Memory B cell (primary cell): ENCODE data around the gene DPCD.
A peak's percentile ranks its signal among the peaks of the same experiment; 100 is the strongest.
"Not testable (repeated sequence)": the region's sequence is repeated elsewhere in the genome, so short reads cannot be mapped to it uniquely, and the experiment has no call there.

Source experiments
- ATAC-seq: fragments of 150-1000 bp; cut with Tn5 transposase; 2 replicates; pipeline ENCODE4 v1.10.0; 2021; ENCODE audit warnings: low read depth, mild to moderate bottlenecking, moderate library complexity
- DNase-seq, 2 donors: peaks; one replicate each; pipeline ENCODE4 v3.0.0; 2022; ENCODE audit warnings: low spot score in 2 of 2
- H3K27ac Mint-ChIP-seq: one replicate; pipeline ENCODE4 v1.8.0; 2022; ENCODE audit warnings: mild to moderate bottlenecking, moderate library complexity, mixed read lengths
- H3K27me3 Mint-ChIP-seq: one replicate; pipeline ENCODE4 v1.8.0; 2022; ENCODE audit warnings: mixed read lengths
- H3K36me3 Mint-ChIP-seq: one replicate; pipeline ENCODE4 v1.8.0; 2022; ENCODE audit warnings: mild to moderate bottlenecking, mixed read lengths
- H3K4me1 Mint-ChIP-seq: one replicate; pipeline ENCODE4 v1.8.0; 2022; ENCODE audit warnings: mixed read lengths
- H3K4me3 Mint-ChIP-seq: one replicate; pipeline ENCODE4 v1.8.0; 2022; ENCODE audit warnings: mild to moderate bottlenecking, moderate library complexity, mixed read lengths
- H3K9me3 Mint-ChIP-seq: one replicate; pipeline ENCODE4 v1.8.0; 2022; ENCODE audit warnings: mixed read lengths

DPCD gene

DNA sequence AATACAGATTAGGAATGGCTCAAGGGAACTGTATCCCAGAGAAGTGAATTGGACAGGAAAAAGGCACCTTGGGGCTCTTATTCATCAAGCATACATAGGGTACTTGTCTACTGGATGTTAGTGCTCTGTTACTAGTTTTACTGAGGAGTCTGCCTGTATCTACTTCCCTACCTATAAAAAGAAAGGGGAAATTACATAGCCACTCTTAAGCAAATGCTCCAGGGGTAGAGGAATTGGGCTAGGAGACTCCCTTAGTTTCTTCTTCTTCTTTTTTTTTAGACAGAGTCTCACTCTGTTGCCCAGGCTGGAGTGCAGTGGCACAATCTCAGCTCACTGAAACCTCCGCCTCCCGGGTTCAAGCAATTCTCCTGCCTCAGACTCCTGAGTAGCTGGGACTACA is 5.2 kb downstream of the DPCD start:
- H3K4me3 Mint-ChIP-seq, H3K4me1 Mint-ChIP-seq, ATAC-seq, H3K9me3 Mint-ChIP-seq, H3K27ac Mint-ChIP-seq, H3K36me3 Mint-ChIP-seq, H3K27me3 Mint-ChIP-seq, DNase-seq: not testable (repeated sequence)

- Mint-ChIP-seq H3K36me3 (peaks cover 3% of the 10 kb centered on the region), H3K4me1 (peaks cover 2% of the 10 kb centered on the region), H3K27me3 (no peaks in the 10 kb centered on the region)
These were observed 7.7 kb downstream of the DPCD start for GRCh38 chr10:101595591-101596433.

DNA sequence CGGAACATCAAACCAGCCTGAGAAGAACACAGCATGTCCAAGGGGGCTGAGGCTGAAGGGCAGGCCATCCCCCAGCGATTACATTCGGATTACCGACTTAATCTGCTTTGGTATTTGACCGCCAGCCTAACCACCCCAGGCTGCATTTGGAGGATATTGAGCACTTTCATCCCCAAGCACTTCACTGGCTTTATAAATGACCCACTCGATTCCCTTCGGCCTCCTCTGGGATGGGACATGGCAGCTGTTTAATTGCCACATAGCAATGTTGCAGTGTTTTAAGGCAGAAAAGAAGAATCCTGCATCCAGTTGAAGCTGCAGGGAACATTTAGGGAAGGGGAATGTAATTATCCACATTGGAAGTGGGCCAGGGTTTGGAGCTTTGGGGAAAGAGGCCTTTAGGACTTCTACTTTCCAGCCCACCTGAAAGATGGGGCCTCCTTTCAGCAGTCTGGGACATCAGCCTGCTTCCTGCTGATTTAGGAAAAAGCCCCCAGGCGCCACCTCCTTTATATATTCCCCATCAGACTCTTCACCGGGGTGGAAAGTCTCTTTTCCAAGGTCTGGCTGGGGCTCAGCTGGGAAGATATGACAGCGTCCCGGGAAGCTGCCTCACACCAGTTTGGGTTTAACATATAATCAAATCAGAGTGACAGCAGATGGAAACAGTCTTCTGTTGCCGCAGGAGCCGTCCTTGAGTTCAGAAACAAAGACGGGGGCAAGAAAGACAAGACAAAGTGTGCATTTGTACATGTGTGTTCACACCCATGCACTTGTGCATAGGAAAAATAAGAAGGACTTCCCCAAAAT is 9.2 kb downstream of the DPCD start:
- no peak for DNase-seq
- H3K27ac Mint-ChIP-seq = no peak overlapping the region
- no peaks in the 10 kb centered on the region for H3K9me3 Mint-ChIP-seq
- no peak overlapping the region for H3K4me3 Mint-ChIP-seq
- ATAC-seq = no peak
- peaks cover 3% of the 10 kb centered on the region for H3K36me3 Mint-ChIP-seq
- no peaks in the 10 kb centered on the region for H3K27me3 Mint-ChIP-seq
- H3K4me1 Mint-ChIP-seq = peaks cover 2% of the 10 kb centered on the region

More at GRCh38 chr10:101595591-101596433, 7.7 kb downstream of the DPCD start:
- no peak for DNase-seq
- H3K4me3 Mint-ChIP-seq = no peak overlapping the region
- no peak for ATAC-seq
- H3K9me3 Mint-ChIP-seq = no peaks in the 10 kb centered on the region
- H3K27ac Mint-ChIP-seq = no peak overlapping the region

GRCh38 chr10:101601541-101601940 is 13.4 kb downstream of the DPCD start:
- no peak overlapping the region for H3K27ac Mint-ChIP-seq
- peaks cover 13% of the 10 kb centered on the region for H3K36me3 Mint-ChIP-seq
- no peaks in the 10 kb centered on the region for H3K9me3 Mint-ChIP-seq
- H3K27me3 Mint-ChIP-seq = no peaks in the 10 kb centered on the region
- DNase-seq = no peak
- H3K4me1 Mint-ChIP-seq = no peaks in the 10 kb centered on the region
- no peak overlapping the region for H3K4me3 Mint-ChIP-seq
- no peak for ATAC-seq

GRCh38 chr10:101602761-101603398 is 14.8 kb downstream of the DPCD start:
- Mint-ChIP-seq H3K36me3 (peaks cover 13% of the 10 kb centered on the region), H3K27me3 (no peaks in the 10 kb centered on the region), H3K4me1 (no peaks in the 10 kb centered on the region), H3K4me3 (no peak overlapping the region), H3K27ac (no peak overlapping the region), H3K9me3 (no peaks in the 10 kb centered on the region)
- peak; percentile 45 to 54 for DNase-seq
- ATAC-seq = peak; percentile 81

- no peak overlapping the region for H3K4me3 Mint-ChIP-seq
- no peaks in the 10 kb centered on the region for H3K4me1 Mint-ChIP-seq
- DNase-seq = no peak
- H3K36me3 Mint-ChIP-seq = peaks cover 28% of the 10 kb centered on the region
- H3K27me3 Mint-ChIP-seq = no peaks in the 10 kb centered on the region
- no peaks in the 10 kb centered on the region for H3K9me3 Mint-ChIP-seq
- ATAC-seq = no peak
- H3K27ac Mint-ChIP-seq = peak overlapping the region; percentile 67
These were observed 19.0 kb downstream of the DPCD start for GRCh38 chr10:101607124-101607523.

- H3K9me3 Mint-ChIP-seq = no peaks in the 10 kb centered on the region
- peaks cover 27% of the 10 kb centered on the region for H3K36me3 Mint-ChIP-seq
- no peaks in the 10 kb centered on the region for H3K27me3 Mint-ChIP-seq
- no peak overlapping the region for H3K4me3 Mint-ChIP-seq
- H3K27ac Mint-ChIP-seq = no peak overlapping the region
- DNase-seq (no peak), ATAC-seq (no peak)
- H3K4me1 Mint-ChIP-seq = no peaks in the 10 kb centered on the region
These were observed 21.4 kb downstream of the DPCD start for GRCh38 chr10:101609481-101609880.

DNA sequence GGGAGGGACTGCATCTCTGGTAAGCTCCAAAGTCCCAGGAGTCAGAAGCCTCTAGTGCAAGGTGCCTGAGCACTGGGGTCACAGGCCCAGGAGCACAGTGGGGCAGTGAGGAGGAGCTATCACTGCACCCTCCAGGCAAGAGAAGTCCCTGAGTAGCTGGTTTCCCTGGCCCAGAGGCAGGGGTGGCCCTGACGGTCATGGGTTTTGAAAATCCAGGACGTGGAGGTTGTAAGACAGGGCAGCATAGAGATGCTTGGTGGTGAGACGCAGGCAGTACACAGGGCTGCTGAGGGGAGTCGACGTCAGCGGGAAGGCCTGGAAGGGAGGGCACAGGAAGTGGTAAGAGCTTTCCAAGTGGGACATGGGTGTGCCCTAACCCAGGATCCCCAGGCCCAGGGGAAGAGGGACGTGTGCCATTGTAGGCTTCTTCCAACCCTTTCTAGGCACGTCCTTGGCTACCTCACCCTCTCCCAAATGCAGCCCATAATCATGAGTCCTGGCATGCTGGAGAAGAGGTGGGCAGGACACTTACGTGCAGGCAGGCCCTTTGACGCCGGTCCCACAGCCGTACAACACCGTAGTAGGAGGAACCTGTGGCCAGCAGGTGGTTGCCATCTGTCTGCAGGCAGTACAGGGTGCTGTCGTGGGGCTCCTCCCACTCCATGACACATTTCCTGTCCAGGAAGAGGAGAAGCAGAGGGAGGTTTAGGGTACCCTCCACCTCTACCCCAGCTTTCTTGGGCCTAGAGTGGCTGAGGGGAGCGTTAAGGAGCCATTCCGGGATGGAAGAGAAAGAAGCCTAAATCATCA is 23.2 kb downstream of the DPCD start:
- no peak for ATAC-seq
- DNase-seq = no peak
- Mint-ChIP-seq H3K36me3 (peaks cover 25% of the 10 kb centered on the region), H3K4me1 (no peaks in the 10 kb centered on the region), H3K9me3 (no peaks in the 10 kb centered on the region), H3K27me3 (no peaks in the 10 kb centered on the region), H3K27ac (peak overlapping the region; percentile 35), H3K4me3 (no peak overlapping the region)

DNA sequence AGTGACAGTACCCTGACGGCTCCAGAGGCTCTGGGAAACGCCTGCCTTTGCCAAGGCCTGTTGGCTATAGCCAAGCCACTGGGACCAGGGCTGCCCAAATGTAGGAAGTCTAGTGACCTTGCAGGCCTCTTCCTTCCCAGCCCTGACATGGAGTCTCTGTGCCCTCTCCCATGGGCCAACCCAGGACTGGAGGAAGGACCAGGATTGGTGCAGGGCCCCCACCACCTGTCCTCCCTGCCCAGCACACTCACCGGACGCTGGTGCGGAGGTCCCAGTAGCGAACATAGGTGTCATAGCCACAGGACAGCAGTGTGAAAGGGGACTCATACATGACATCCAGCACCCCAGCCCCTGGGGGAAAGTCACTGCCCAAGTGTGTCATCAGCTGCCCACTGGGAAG is 24.0 kb downstream of the DPCD start:
- no peaks in the 10 kb centered on the region for H3K27me3 Mint-ChIP-seq
- H3K4me1 Mint-ChIP-seq = no peaks in the 10 kb centered on the region
- peak overlapping the region; percentile 35 for H3K27ac Mint-ChIP-seq
- H3K9me3 Mint-ChIP-seq = no peaks in the 10 kb centered on the region
- ATAC-seq (no peak), DNase-seq (no peak)
- H3K36me3 Mint-ChIP-seq = peaks cover 24% of the 10 kb centered on the region
- H3K4me3 Mint-ChIP-seq = no peak overlapping the region

DNA sequence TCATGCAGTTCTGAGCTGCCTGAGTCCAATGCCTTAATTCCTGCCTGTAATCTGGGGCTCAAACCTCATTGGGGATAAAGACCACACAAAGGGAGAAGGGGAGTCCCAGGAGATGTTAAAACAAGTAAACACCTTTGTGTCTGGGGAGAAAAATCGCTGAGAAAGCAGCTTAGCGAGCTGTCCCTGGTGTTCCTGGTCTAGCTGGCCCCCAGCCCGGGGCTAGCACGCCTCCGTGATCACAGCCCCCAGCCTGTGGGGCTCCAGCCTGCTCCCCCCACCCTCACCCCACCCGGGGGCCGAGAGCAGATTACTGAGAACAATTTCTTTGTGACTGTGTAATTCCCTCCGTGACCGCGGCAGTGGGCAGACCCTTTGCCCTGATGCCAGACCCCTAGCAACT is 24.8 kb downstream of the DPCD start:
- H3K27ac Mint-ChIP-seq = no peak overlapping the region

GRCh38 chr10:101613646-101614045 is 25.5 kb downstream of the DPCD start:
- Mint-ChIP-seq H3K27ac (no peak overlapping the region), H3K9me3 (no peaks in the 10 kb centered on the region), H3K27me3 (no peaks in the 10 kb centered on the region), H3K4me1 (peaks cover 9% of the 10 kb centered on the region), H3K4me3 (no peak overlapping the region), H3K36me3 (peaks cover 33% of the 10 kb centered on the region)
- ATAC-seq (no peak), DNase-seq (no peak)

More for the DNA sequence above, 24.8 kb downstream of the DPCD start:
- ATAC-seq = no peak
- no peak for DNase-seq
- peaks cover 4% of the 10 kb centered on the region for H3K4me1 Mint-ChIP-seq
- no peaks in the 10 kb centered on the region for H3K27me3 Mint-ChIP-seq
- H3K9me3 Mint-ChIP-seq = no peaks in the 10 kb centered on the region
- H3K4me3 Mint-ChIP-seq = no peak overlapping the region
- H3K36me3 Mint-ChIP-seq = peaks cover 30% of the 10 kb centered on the region

- H3K27ac Mint-ChIP-seq = no peak overlapping the region
- no peaks in the 10 kb centered on the region for H3K9me3 Mint-ChIP-seq
- DNase-seq (no peak), ATAC-seq (no peak)
- no peaks in the 10 kb centered on the region for H3K27me3 Mint-ChIP-seq
- peaks cover 25% of the 10 kb centered on the region for H3K36me3 Mint-ChIP-seq
- H3K4me1 Mint-ChIP-seq = peaks cover 9% of the 10 kb centered on the region
- H3K4me3 Mint-ChIP-seq = no peak overlapping the region
These were observed 26.8 kb downstream of the DPCD start for GRCh38 chr10:101614663-101615524.
